ENCODE measurements around the gene TPK1.
"Not testable (repeated sequence)": the region's sequence is repeated elsewhere in the genome, so short reads cannot be mapped to it uniquely, and the experiment has no call there.

The TPK1 gene

DNA sequence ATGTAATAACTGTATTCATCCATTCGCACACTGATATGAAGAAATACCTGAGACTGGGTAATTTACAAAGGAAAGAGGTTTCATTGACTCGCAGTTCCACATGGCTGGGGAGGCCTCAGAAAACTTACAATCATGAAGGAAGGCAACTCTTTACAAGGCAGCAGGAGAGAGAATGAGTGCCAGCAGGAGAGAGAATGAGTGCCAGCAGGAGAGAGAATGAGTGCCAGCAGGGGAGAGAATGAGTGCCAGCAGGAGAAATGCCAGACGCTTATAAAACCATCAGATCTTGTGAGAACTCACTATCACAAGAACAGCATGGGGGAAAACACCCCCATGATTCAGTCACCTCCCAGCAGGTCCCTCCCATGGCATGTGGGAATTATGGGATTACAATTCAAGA lies 58.0 kb downstream of the TPK1 start:
- DNase-seq (ENCODE audit: low read depth in 2 of 2): not testable (repeated sequence)

- no peak for DNase-seq (ENCODE audit: low read depth in 2 of 2)
Measured at GRCh38 chr7:144777005-144777839, 58.6 kb downstream of the TPK1 start.

- DNase-seq (ENCODE audit: low read depth in 2 of 2): no peak
Measured at GRCh38 chr7:144776447-144776846, 59.4 kb downstream of the TPK1 start.

DNA sequence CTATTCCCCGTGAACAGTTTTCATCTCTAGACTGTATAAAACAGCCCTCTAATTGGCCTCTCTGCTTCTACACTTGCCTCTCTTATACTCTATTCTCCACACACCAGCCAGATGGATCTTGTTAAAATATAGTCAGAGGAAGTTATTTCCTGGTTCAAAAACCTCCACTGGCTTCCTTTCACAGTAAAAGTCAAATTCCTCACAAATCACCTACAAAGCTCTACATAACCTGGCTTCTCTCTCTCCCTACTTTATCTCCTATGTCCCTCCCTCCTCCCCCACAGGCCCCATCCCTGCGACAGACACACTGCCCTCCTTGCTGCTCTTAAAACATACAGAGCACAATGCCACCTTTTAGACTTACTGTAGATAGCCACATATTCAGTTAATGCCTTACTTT lies 60.1 kb downstream of the TPK1 start:
- DNase-seq (ENCODE audit: low read depth in 2 of 2): no peak

- no peak for DNase-seq (ENCODE audit: low read depth in 2 of 2)
Measured at GRCh38 chr7:144771927-144772326, 63.9 kb downstream of the TPK1 start.

GRCh38 chr7:144771174-144771573 lies 64.7 kb downstream of the TPK1 start:
- no peak for DNase-seq (ENCODE audit: low read depth in 2 of 2)

DNA sequence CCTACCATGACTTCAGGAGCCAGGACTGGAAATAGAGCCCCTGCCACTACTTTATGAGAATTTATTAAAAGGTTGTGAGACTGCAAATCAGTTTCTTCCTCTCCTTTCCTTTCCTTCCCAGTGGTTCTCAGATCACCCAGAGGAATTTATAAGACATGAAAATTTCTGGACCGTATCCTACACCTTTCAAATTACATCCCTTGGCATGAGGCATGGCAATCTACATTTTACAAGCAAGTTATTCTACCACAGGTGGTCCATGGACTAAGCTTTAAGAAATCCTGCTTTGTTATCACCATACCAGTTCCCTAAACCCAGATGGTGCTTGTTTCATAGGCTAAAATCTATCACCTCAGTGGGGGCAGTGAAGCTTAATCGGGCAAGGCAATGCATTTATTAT lies 66.5 kb downstream of the TPK1 start:
- DNase-seq (ENCODE audit: low read depth in 2 of 2): no peak

GRCh38 chr7:144768633-144769032 lies 67.2 kb downstream of the TPK1 start:
- DNase-seq (ENCODE audit: low read depth in 2 of 2): no peak

- DNase-seq (ENCODE audit: low read depth in 2 of 2): no peak
Measured at GRCh38 chr7:144763291-144763690, 72.6 kb downstream of the TPK1 start.

GRCh38 chr7:144762853-144763252 lies 73.0 kb downstream of the TPK1 start:
- DNase-seq (ENCODE audit: low read depth in 2 of 2): no peak

DNA sequence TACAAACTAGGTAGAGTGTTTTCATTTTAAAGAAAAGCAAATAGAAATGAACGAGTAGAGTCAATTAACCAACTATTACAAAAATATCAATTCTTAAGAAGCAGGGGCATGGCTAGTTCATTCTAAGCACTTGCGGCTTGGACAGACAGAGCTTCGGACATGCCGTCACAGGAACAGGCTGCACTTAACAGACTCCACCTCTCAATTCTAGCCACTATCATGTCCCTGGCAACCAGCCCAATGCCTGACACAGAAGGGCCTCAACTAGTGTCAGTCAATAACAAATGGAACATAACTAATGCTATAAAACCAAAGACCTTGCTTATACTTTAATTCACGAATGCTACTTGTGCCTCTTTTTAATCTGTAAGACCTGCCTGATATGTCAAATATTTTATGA lies 74.4 kb downstream of the TPK1 start:
- DNase-seq (ENCODE audit: low read depth in 2 of 2): no peak

- no peak for DNase-seq (ENCODE audit: low read depth in 2 of 2)
Measured at GRCh38 chr7:144759653-144760052, 76.2 kb downstream of the TPK1 start.

DNA sequence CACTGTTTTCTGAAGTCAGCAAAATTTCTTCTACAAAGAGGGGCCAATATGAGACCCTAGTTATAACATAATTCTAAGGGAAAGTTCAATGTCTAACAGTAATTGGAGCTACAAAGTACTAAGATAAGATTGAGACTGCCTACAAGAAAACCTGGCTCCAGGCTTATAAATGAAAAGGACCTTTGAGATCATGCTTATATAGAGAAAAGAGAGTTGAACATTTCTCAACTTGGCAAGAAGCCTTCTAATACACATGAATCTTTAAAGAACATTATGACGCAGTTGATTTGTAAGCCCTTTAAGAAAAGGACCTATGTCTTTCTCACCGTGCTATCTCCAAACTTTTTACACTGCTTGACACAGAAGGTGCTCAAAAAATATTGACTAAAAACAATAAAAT lies 87.9 kb downstream of the TPK1 start:
- DNase-seq (ENCODE audit: low read depth in 2 of 2): no peak

DNA sequence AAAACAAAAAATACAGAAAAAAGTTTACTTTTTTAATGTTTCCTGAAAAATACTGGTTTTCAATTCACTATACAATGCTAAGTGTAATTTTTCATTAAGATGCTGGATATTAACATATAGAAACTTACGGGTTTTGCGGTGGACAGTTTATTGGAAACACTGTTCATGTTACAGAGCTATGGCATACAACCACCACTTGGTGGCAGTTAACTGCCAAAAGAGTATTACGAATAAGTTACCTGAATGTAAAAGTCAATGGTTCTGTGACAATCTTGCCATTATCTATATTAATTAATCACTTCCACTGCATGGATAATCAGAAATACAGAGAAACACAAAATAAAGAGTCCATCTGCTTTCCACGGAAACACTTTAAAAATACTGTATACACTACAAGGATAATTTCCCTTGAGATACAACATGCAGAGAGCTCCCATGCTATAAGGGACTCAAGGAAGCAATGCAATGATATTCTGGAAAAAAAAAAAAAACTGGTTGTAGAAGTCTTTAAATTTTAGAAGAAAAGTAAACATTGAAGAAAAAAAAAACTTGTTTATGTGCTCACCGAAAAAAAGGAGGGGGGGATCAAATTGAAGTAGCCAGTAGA lies 97.0 kb downstream of the TPK1 start:
- no peak for DNase-seq (ENCODE audit: low read depth in 2 of 2)

- DNase-seq (ENCODE audit: low read depth in 2 of 2): no peak
Measured at GRCh38 chr7:144738146-144738545, 97.7 kb downstream of the TPK1 start.

DNA sequence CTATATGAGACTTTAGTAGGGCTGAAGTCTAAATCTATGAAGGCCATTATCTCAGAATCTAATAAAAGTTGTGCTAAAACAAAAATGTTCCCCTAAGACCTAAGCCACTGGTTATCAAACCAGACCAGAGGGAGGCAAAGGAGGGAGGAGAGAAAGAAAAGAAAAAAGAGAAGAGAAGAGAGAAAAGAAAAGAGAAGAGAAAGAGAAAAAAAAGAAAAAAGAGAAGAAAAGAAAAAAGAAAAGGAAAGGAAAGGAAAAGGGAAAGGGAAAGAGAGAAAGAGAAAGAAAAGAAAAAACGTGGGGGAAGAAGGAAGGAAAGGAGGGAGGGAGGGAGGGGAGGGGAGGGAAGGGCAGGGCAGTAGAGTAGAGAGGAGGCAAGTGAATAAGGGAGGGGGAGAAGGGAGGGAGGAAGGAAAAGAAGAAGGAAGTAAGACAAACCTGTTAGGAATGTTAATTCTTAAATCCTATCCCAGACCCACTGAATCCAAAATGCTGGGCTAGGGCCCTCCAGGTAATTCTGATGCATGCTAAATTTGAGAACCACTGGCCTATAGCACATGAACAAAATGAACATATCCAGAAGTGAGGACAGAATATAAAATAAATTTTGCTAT lies 98.9 kb downstream of the TPK1 start:
- no peak for DNase-seq (ENCODE audit: low read depth in 2 of 2)

DNA sequence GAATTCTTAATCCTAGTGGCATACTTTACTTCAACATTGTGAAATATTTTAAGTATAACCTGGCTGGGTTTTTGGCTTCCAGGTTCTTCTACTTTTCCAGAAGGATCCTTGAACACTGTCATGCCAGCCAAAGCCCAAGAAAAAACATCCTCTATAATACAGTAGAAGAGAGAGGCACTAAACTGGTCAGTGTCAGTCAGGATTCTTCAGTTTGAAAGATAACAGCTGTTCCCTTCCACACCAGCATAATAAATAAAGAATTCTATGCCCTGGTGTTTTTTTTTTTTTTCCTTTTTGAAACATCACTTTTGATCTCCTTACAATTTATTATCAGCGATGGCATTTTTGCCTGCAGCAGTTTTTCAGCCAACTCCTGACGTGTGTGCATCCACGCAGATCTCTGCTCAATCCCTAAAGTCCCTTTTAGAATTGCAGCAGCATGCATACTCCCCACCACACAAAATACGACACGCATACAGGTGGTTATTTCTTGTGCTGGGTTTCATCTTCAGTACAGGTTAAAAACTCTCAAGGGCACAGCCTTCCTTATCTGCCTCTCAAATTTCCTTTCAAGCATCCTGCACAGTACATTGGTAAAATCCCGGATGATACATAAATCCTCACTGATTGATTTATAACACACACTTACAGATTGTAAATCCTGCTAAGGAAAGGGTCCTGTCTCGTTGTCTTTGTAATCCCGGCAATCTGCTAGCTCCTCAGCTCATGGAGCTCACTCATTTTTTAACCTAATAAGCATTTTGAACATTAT lies 100.2 kb downstream of the TPK1 start:
- no peak for DNase-seq (ENCODE audit: low read depth in 2 of 2)

- no peak for DNase-seq (ENCODE audit: low read depth in 2 of 2)
Measured at GRCh38 chr7:144731661-144732351, 104.0 kb downstream of the TPK1 start.

- no peak for DNase-seq (ENCODE audit: low read depth in 2 of 2)
Measured at GRCh38 chr7:144730224-144730623, 105.6 kb downstream of the TPK1 start.

DNA sequence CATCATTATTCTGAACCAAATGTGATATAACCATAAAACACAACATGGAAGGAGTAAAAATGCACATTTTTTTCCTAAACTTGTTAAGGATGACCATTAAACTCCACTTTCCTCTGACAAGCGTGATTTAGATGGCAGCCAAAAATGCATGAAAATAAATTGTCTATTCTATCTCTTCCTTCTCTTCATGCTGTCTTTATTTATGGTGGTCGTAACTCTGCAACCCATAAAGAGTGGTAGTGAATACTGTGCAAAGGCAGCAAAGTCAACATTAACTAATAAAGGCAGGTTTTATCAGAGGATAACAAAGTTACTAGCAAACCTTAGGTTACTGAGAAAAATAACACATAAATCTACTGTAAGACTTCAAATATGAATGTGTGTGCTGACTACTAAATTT lies 106.6 kb downstream of the TPK1 start:
- DNase-seq (ENCODE audit: low read depth in 2 of 2): no peak

GRCh38 chr7:144728551-144728950 lies 107.3 kb downstream of the TPK1 start:
- DNase-seq (ENCODE audit: low read depth in 2 of 2): no peak

- not testable (repeated sequence) for DNase-seq (ENCODE audit: low read depth in 2 of 2)
Measured at GRCh38 chr7:144726840-144727239, 109.0 kb downstream of the TPK1 start.

Measured in stimulated activated CD8-positive, alpha-beta memory T cell treated with anti-CD3 and anti-CD28 coated beads, Interleukin-15, amount 100 ng/mL, for 48 hours (primary cell).